Measurements from ENCODE around the gene MNAT1.
"Not testable (repeated sequence)": the region's sequence is repeated elsewhere in the genome, so short reads cannot be mapped to it uniquely, and the experiment has no call there.

MNAT1 gene

DNA sequence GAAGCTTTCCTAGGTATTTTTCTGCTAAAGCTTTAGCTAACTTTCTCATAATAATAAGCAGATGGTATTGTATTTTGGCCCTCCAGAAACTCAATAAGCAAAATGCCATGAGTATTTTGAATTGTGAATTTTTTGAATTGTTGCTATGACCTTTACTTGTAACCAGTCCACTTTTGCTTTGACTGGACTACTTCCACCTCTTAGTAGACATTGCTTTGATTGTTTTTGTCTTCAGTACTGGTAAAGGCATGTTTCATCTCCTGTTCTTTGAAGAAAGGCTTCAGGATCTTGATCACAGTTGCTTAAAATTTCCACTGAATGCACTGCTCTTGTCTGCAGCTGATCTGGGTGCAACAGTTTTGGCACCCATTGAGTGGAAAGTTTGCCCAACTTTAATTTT, 144.0 kb downstream of the MNAT1 start:
- no peak for DNase-seq (ENCODE audit: low read depth)
- TF ChIP-seq, protein P1, sequence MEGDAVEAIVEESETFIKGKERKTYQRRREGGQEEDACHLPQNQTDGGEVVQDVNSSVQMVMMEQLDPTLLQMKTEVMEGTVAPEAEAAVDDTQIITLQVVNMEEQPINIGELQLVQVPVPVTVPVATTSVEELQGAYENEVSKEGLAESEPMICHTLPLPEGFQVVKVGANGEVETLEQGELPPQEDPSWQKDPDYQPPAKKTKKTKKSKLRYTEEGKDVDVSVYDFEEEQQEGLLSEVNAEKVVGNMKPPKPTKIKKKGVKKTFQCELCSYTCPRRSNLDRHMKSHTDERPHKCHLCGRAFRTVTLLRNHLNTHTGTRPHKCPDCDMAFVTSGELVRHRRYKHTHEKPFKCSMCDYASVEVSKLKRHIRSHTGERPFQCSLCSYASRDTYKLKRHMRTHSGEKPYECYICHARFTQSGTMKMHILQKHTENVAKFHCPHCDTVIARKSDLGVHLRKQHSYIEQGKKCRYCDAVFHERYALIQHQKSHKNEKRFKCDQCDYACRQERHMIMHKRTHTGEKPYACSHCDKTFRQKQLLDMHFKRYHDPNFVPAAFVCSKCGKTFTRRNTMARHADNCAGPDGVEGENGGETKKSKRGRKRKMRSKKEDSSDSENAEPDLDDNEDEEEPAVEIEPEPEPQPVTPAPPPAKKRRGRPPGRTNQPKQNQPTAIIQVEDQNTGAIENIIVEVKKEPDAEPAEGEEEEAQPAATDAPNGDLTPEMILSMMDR (conservative IDR thresholded peaks at IDR 0.05; ENCODE audit: low read depth, low read length) = no peak
- H3K4me3 ChIP-seq (ENCODE audit: low read length) = no peak overlapping the region

DNA sequence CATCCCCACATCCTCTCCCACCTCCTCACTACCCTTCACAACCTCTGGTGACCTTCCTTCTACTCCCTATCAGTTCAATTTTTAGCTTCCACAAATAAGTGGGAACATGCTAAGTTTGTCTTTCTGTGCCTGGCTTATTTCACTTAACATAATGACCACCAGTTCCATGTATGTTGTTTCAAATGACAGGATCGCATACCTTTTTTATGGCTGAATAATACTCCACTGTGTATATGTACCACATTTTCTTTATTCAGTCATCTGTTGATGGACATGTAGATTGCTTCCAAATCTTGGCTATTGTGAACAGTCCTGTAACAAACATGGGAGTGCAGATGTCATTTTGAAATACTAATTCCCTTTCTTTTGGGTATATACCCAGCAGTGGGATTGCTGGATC, 147.7 kb downstream of the MNAT1 start:
- TF ChIP-seq, protein P1 (conservative IDR thresholded peaks at IDR 0.05; ENCODE audit: low read depth, low read length) = no peak
- H3K4me3 ChIP-seq (ENCODE audit: low read length) = no peak overlapping the region
- no peak for DNase-seq (ENCODE audit: low read depth)

DNA sequence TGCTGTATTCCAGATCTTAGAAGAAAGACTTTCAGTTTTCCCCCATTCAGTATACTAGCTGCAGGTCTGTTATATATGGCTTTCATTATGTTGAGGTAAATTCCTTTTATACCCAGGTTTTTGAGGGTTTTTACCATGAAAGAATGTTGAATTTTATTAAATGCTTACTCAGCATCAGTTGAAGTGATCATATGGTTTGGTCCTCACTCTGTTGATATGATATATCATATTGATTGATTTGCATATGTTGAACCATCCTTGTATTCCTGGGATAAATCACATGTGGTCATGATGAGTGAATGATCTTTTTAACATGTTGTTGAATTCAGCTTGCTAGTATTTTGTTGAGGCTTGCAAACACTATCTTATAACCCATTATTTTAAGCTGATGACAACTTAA, 149.6 kb downstream of the MNAT1 start:
- H3K4me3 ChIP-seq (ENCODE audit: low read length) = no peak overlapping the region
- TF ChIP-seq, protein P1 (conservative IDR thresholded peaks at IDR 0.05; ENCODE audit: low read depth, low read length) = no peak
- no peak for DNase-seq (ENCODE audit: low read depth)

DNA sequence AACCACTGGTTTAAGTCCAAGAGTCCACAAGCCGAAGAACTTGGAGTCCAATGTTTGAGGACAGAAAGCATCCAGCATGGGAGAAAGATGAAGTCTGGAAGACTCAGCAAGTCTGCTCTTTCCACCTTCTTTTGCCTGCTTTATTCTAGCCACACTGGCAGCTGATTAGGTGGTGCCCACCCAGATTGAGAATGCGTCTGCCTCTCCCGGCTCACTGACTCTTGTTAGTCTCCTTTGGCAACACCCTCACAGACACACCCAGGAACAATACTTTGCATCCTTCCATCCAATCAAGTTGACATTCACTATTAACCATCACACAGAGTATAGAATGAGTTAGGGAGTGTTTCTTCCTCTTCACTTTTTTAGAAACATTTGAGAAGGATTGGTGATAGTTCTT, 156.1 kb downstream of the MNAT1 start:
- H3K4me3 ChIP-seq (ENCODE audit: low read length) = not testable (repeated sequence)

DNA sequence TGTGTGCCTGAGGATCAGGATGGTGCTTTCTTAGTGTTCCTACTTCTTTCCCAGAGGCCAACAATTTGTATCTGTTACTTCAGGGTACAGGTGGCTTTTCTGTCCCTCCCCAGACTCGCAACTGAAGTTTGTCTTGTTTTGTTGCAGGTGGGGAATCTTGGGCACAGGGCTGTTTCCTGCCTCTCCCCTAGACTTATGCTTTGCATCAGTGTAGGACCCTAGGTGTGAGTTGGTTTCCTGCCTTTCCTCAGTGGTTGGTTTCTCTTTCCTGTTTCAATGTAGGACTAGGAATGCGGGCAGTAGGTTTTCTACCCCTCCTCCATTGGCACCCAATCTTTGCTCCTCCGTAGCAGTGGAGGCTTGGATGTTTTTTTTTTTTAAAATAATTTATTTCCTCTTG, 159.3 kb downstream of the MNAT1 start:
- TF ChIP-seq, protein P1 (conservative IDR thresholded peaks at IDR 0.05; ENCODE audit: low read depth, low read length) = no peak
- no peak overlapping the region for H3K4me3 ChIP-seq (ENCODE audit: low read length)
- DNase-seq (ENCODE audit: low read depth) = no peak

More for the DNA sequence above, 156.1 kb downstream of the MNAT1 start:
- not testable (repeated sequence) for DNase-seq (ENCODE audit: low read depth)

DNA sequence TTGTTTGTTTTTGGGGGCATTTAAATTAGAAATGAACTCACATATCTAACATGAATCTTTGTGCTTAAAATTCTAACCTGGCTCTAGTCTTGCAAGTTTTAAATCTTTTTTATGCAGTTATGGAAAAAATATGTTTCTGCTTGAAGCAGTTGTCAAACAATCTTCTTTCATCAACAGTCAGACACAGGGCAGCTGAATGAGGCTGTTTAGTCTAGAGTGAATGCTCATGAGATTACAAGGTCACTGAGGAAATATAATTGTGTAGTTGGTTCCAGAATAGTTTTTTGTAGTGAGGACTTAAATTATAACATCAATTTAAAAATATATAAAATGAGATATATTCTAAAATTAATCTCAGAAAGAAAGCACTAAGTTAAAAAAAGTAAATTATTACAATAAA, 169.8 kb downstream of the MNAT1 start:
- TF ChIP-seq, protein P1 (conservative IDR thresholded peaks at IDR 0.05; ENCODE audit: low read depth, low read length) = no peak
- no peak for DNase-seq (ENCODE audit: low read depth)
- no peak overlapping the region for H3K4me3 ChIP-seq (ENCODE audit: low read length)

DNA sequence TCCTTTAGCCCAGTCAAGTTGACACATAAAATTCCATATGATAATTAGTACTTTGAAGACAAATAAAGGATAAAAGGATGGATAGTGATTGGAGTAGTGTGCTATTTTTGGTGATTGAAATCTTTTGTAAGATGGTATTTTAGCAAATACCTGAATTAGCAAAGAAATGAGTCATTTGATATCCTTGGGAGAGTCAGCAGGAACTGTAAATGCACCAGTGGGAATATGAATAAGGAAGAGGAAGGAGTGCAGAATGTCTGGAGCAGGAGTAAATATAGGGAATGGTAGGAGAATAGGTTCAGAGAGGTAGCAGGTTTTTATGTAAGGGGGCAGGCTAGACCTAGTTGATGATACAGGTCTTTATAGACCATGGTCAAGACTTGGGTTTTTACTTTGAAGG, 171.4 kb downstream of the MNAT1 start:
- TF ChIP-seq, protein P1 (conservative IDR thresholded peaks at IDR 0.05; ENCODE audit: low read depth, low read length) = no peak
- H3K4me3 ChIP-seq (ENCODE audit: low read length) = no peak overlapping the region
- DNase-seq (ENCODE audit: low read depth) = no peak

DNA sequence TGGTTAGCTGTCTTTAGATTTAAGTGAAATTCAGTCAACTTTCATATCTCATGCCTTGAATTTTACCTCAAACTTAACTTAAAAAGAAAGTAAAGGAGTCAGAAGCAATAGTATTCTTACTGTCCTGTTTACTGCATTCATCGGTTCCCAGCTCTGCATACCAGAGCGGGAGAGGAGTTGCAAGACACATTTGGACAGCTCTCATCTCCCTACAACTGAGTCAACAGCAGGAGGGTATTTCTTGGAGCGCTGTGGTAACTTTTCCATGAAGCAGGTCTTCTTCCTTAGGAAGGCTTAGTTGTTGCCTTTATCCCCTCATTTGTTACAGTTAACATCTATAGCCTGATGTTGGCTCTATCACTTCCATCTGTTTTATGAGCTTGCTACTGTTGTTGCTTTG, 181.2 kb downstream of the MNAT1 start:
- no peak for DNase-seq (ENCODE audit: low read depth)
- H3K4me3 ChIP-seq (ENCODE audit: low read length) = no peak overlapping the region
- TF ChIP-seq, protein P1 (conservative IDR thresholded peaks at IDR 0.05; ENCODE audit: low read depth, low read length) = no peak

Measured in retinal pigment epithelial cell (primary cell).